Neuron (in vitro differentiated cells): ENCODE data around the gene CDC25A.
A peak's percentile ranks its signal among the peaks of the same experiment; 100 is the strongest.

Experiments
- H2AFZ ChIP-seq: one replicate; pipeline ENCODE4 v1.6.1; 2013; ENCODE audit warnings: low read depth, mild to moderate bottlenecking, inconsistent platforms, low read length, moderate library complexity
- H3K27me3 ChIP-seq: one replicate; pipeline ENCODE4 v1.6.1; 2013; ENCODE audit warnings: low read length; ENCODE audit not compliant: insufficient read depth
- H3K36me3 ChIP-seq: one replicate; pipeline ENCODE4 v1.6.1; 2013; ENCODE audit warnings: low read length; ENCODE audit not compliant: insufficient read depth
- H3K4me1 ChIP-seq: one replicate; pipeline ENCODE4 v1.6.1; 2013; ENCODE audit warnings: low read length; ENCODE audit not compliant: insufficient read depth
- H3K4me3 ChIP-seq: 2 replicates; pipeline ENCODE4 v1.5.1; 2013; ENCODE audit warnings: mild to moderate bottlenecking, low read length, moderate library complexity
- H3K9me3 ChIP-seq: one replicate; pipeline ENCODE4 v1.6.1; 2013; ENCODE audit warnings: low read length

The CDC25A gene

DNA sequence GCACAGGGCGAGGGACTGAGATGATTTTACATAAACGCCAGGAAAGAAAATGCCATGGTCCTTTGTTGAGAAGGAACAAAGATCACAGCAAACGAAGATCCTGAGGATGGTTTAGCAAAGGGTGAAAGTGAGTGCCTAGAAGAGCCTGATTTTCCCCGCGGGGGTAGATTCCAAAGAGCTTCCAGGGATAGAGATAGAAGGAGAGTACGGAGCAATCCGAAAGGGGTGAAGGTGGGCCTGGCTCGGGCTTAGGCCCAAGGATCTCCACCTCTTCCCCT, 977 bp downstream of the CDC25A start:
- H3K4me1 ChIP-seq, result peaks cover 21% of the 10 kb centered on the region
- H3K27me3 ChIP-seq, result no peaks in the 10 kb centered on the region
- H3K36me3 ChIP-seq, result peaks cover 38% of the 10 kb centered on the region
- H3K9me3 ChIP-seq, result no peaks in the 10 kb centered on the region
- H3K4me3 ChIP-seq, result peak overlapping the region; percentile 60
- peak overlapping the region; percentile 57 for H2AFZ ChIP-seq

DNA sequence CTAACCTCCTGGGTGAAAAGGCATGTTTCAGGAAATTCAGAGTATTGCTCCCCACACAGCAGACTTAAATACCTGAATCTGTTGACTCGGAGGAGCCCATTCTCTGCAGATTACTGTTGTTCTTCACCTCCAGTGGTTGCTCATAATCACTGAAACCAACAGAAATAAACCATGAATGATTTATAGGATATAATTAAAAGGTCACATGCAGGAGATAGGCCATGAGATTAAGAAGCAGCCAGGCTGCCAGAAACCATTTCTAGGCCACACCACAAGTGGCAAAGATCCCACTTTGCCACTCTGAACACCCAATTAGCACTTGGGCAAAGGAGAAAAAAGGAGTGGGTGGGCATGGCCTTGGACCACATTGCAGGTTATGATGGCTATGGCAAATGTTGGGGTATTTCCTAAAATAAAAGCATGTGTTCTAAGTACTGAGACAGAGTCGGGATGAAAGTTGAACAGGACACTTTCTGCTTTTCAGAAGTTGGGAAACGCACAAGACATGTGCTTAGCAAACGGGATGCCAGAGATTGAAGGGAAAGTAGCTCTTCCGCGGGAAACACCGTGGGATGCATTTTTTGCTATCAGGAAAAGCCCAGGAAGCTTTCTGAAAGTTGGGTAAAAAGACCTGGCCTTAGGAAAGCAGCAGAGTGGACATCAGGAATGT, 1.5 kb downstream of the CDC25A start:
- peaks cover 21% of the 10 kb centered on the region for H3K4me1 ChIP-seq
- peak overlapping the region; percentile 57 for H2AFZ ChIP-seq
- peak overlapping the region; percentile 60 for H3K4me3 ChIP-seq
- H3K27me3 ChIP-seq, result no peaks in the 10 kb centered on the region
- no peaks in the 10 kb centered on the region for H3K9me3 ChIP-seq
- H3K36me3 ChIP-seq, result peaks cover 43% of the 10 kb centered on the region

DNA sequence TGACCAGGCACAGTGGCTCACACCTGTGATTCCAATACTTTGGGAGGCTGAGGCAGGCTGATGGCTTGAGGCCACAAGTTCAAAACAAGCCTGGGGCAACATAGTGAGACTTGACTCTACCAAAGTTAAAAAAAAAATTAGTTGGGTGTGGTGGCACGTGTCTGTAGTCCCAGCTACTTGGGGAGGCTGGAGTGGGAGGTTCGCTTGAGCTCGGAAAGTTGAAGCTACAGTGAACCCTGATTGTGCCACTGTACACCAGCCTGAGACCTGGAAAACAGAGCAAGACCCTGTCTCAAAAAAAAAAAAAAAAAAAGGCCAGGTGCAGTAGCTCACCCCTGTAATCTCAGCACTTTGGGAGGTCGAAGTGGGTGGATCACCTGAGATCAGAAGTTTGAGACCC, 3.1 kb downstream of the CDC25A start:
- no peak overlapping the region for H2AFZ ChIP-seq
- H3K4me1 ChIP-seq, result peaks cover 16% of the 10 kb centered on the region
- H3K9me3 ChIP-seq, result no peaks in the 10 kb centered on the region
- no peaks in the 10 kb centered on the region for H3K27me3 ChIP-seq
- H3K4me3 ChIP-seq, result no peak overlapping the region
- H3K36me3 ChIP-seq, result peaks cover 58% of the 10 kb centered on the region

DNA sequence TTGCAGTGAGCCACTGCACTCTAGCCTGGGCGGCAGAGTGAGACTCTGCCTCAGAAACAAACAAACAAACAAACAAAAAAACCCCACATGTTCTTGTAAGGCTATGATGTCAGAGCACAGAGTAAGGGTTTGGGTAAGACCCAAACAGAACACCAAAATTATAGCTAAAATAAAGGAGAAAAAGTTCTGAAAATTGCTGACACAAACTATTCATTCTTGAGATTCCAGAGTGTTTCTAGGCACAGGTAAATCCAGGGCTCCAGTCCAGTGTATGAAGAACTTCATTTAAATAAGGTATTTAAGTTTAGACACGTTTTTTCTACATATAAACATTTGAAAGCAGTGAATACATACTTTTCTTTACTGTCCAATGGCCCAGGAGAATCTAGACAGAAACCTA, 3.9 kb downstream of the CDC25A start:
- Histone ChIP-seq H3K36me3 (peaks cover 65% of the 10 kb centered on the region), H3K4me3 (no peak overlapping the region), H3K4me1 (peaks cover 14% of the 10 kb centered on the region), H2AFZ (no peak overlapping the region), H3K9me3 (no peaks in the 10 kb centered on the region), H3K27me3 (no peaks in the 10 kb centered on the region)

DNA sequence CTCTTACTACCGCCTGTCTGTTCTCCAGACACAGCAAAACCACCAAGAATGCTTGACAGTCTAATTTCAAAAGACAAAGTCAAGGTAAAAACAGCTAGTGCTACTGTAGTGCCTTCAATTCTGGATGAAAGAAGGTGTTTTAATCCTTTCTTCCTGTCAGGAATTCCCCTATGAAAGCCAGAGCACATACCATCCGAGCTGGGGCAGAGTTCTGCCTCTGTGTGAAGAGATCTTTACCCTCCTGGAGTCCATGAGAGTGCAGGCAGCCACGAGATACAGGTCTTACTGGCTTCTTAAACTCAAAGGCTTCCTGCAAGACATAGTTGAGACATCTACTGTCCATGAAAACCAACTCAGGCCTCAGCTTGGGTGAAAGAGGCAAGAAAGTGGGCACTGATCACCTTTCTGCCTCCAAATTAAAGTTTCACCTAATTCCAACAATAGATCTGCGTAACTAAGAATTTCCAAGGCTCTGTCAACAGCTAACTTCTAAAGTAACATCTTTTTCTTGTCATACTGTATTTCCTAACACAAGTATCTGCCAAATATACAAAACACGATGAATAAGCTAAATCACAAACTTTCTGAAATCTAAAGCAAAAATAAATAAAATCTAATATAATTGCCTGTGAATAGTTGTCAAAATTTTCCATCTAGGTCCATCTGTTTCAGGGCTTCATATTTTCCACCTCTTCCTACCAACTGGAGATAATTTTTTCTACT, 7.5 kb downstream of the CDC25A start:
- Histone ChIP-seq H3K27me3 (no peaks in the 10 kb centered on the region), H3K4me1 (no peaks in the 10 kb centered on the region), H3K36me3 (peaks cover 95% of the 10 kb centered on the region), H3K4me3 (no peak overlapping the region), H3K9me3 (no peaks in the 10 kb centered on the region), H2AFZ (no peak overlapping the region)

DNA sequence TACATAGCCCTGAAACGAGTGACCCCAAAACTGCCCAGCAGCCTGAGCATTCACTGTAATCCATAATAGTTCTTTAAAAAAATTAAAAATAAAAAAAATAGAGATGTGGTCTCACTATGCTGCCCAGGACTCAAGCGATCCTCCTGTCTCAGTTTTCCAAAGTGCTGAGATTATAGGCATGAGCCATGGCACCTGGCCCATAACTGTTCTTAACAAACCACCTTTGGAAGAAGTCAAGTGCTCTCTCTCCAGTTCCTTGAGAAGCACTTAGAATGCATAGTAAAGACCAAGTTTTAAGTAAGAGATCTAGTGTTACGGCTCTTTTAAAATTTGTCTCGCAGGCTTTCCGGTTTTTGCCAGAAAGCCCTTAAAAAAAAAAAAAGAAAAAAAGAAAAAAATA, 8.2 kb downstream of the CDC25A start:
- Histone ChIP-seq H3K36me3 (peaks cover 96% of the 10 kb centered on the region), H3K27me3 (no peaks in the 10 kb centered on the region), H2AFZ (no peak overlapping the region), H3K9me3 (no peaks in the 10 kb centered on the region), H3K4me1 (no peaks in the 10 kb centered on the region), H3K4me3 (no peak overlapping the region)

DNA sequence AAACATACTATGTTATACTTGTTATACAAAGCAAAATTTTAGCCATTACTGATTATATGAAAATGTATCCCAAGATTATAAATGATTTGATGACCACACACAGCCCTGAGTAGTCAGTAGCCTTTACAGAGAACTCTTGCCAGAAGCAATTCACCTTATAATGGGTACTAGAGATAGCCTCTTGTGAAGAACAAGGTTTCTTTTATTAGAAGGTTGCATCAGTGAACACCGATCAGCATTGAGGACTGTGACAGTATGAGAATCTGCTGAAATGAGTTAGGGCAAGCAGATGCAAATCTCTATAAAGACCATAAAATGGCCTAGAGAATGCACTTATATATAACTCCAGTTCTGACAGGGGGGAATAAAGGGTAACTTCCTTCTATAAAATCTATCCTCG, 10.1 kb downstream of the CDC25A start:
- Histone ChIP-seq H3K4me1 (no peaks in the 10 kb centered on the region), H3K36me3 (peaks cover 96% of the 10 kb centered on the region), H3K9me3 (no peaks in the 10 kb centered on the region), H3K4me3 (no peak overlapping the region), H3K27me3 (no peaks in the 10 kb centered on the region), H2AFZ (no peak overlapping the region)

DNA sequence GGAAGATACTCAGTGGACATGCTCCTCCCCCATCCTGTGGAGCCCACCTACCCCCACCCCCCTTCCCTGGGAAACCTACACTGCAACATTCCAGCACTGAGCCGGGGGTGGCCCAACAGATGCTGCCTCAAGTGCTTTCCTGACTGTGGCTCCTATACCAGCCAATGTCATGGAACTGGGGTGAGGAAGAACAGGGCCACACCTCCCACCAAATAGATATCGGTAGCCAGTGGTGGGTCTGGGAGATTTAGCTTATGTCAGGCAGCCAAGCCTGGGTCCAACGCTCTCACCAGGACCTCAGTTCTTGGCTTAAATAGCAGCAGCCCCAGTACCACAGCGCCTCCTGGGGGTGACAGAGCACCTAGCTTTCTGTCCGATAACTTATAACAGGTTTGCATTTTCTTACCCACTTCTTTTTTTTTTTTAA, 30.3 kb downstream of the CDC25A start:
- H3K36me3 ChIP-seq, result peaks cover 52% of the 10 kb centered on the region
- H3K9me3 ChIP-seq, result no peaks in the 10 kb centered on the region
- H3K4me1 ChIP-seq, result no peaks in the 10 kb centered on the region
- no peak overlapping the region for H3K4me3 ChIP-seq
- no peaks in the 10 kb centered on the region for H3K27me3 ChIP-seq
- H2AFZ ChIP-seq, result no peak overlapping the region

DNA sequence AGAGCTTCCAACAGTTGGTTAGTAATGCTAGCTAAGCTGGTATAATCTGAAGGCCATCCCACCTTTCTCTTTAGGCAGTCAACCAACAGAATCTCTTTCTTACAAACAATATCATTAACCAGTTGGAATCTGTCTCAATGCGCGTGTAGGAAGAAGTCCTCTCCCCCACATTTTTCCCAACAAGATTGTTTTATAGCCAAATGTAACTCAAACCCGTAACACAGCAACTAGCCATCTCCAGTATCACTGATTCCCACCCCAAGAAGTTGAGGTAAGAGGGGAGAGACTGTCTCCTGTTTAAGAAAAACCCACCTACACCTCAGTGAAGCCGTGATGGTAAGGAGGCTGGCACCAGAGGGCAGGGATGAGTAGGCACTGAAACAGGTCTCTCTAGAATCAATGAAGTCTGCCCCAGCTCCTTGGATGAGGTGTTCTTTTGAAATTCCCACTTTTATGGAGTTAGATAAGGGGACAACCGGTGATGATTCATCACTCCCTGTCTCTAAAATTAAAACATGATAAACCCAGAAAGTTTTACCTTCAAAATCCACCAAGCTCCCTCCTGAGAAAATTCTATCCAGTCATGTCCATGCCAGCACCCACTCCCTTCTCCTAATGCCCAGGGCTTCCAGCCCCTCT, 30.9 kb downstream of the CDC25A start:
- Histone ChIP-seq H3K9me3 (no peaks in the 10 kb centered on the region), H3K4me1 (no peaks in the 10 kb centered on the region), H3K4me3 (no peak overlapping the region), H3K27me3 (no peaks in the 10 kb centered on the region), H3K36me3 (peaks cover 50% of the 10 kb centered on the region), H2AFZ (no peak overlapping the region)

DNA sequence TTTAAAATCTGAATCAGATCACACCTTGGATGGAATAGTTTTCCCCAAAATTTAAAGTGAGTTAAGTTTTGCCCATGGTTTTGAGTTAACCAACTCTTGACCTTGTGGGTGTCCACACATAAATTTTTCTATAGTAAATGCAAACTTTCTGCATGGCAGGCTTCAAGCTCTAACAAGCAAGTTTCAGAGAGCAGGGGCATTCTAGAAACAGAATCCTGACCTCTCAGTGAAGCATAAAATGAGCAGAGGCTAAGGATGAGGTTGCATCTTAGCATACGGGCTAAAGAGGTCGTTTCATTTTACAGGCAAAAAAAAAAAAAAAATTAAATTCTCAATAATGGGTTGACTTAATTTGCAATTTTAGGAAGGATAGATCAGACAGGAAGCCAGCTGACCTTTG, 32.1 kb downstream of the CDC25A start:
- peaks cover 40% of the 10 kb centered on the region for H3K36me3 ChIP-seq
- H2AFZ ChIP-seq, result no peak overlapping the region
- no peaks in the 10 kb centered on the region for H3K9me3 ChIP-seq
- H3K4me3 ChIP-seq, result no peak overlapping the region
- no peaks in the 10 kb centered on the region for H3K27me3 ChIP-seq
- H3K4me1 ChIP-seq, result no peaks in the 10 kb centered on the region

DNA sequence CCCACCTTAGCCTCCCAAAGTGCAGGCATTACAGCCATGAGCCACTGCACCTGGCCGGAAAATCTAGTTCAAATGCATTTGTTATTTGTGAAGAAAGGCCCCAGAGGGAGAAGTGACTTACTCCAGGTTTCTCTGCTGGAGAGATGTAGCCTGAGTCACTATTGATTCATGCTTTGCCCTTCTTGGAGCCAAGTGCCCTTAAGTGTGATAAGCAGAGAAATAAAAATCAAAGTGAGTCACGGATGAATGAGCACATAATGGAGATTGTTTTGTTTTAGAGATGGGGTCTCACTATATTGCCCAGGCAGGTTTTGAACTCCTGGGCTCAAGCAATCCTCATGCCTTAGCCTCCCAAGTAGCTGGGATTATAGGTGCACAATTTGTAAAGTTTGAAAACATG, 33.1 kb downstream of the CDC25A start:
- Histone ChIP-seq H2AFZ (no peak overlapping the region), H3K9me3 (no peaks in the 10 kb centered on the region), H3K36me3 (peaks cover 30% of the 10 kb centered on the region), H3K4me3 (no peak overlapping the region), H3K4me1 (no peaks in the 10 kb centered on the region), H3K27me3 (no peaks in the 10 kb centered on the region)

DNA sequence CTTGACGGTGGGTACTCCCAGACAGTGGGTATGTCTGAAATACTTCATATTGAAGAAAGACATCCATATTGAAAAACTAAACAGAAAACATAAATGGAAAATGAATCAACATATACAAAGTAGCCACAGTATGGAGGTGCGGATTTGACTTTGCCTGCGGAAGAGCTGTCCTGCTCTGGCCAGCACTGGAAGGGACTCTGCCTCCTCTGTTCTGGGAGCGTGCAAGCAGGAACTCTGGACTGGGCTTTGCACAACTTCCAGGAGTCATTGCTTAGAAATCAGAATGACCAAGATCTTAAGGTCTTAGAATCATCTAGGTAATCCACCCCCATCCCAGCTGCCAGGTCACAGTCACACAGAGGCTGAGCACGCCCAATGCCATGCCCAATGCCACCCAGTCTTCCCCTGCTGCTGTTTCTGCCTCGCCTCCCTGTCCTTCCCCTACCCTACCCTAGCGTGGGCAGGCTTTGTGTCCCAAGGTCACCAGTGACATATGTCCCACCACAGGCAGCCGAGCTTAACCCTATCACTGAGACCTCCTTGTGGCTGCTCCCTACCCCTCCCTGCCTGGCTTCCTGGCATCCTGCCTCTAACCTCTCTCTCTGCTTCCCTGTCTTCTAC, 36.3 kb downstream of the CDC25A start:
- Histone ChIP-seq H3K9me3 (no peaks in the 10 kb centered on the region), H3K4me1 (no peaks in the 10 kb centered on the region), H3K4me3 (no peak overlapping the region), H3K36me3 (peaks cover 2% of the 10 kb centered on the region), H2AFZ (peak overlapping the region; percentile 6), H3K27me3 (no peaks in the 10 kb centered on the region)

DNA sequence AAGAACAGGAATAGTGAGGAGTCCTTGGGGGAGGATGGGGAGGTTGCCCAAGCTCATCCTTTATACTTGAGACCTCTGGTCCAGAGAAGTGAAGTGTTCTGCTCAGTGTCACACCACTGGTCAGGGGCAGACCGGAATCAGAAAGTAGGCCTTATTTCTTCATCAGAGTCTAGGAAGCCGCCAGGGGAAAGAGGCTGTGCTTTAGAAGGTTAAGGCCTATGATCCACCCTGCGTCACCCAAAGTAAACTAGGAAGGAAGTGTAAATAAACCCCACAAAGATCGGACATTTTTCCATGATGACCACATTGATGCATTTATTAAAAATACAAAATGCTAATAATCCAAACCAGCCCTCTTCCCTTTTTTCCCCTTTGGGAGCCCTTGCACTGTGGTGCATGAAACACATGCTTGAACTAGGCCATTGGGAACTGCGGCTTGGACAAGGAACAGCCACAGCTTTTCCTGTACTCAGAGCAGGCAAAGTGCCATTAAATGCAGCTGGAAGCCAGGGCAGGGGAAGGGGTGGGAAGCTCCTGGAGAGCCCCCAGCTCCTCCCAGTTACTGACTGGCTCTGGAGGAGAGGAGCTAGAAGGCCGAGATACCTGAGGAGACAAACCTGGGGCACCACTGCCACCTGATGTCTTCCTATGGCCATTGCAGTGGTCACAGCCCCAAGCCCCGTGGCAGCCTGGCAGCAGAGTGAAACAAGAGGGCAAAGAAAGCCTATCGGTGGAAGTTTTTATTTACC, 37.0 kb downstream of the CDC25A start:
- no peaks in the 10 kb centered on the region for H3K9me3 ChIP-seq
- H3K4me3 ChIP-seq, result no peak overlapping the region
- no peaks in the 10 kb centered on the region for H3K36me3 ChIP-seq
- H3K27me3 ChIP-seq, result no peaks in the 10 kb centered on the region
- no peaks in the 10 kb centered on the region for H3K4me1 ChIP-seq
- peak overlapping the region; percentile 6 for H2AFZ ChIP-seq
